SU-DHL-6 (cell line): Measurements from ENCODE around the gene IFITM1.
"Not testable (repeated sequence)": the region's sequence is repeated elsewhere in the genome, so short reads cannot be mapped to it uniquely, and the experiment has no call there.

Experiments
- H2AFZ ChIP-seq: fragments of 200-600 bp; sonication (generic); 2 replicates; pipeline ENCODE4 v1.6.1; 2014; ENCODE audit warnings: low read depth, mild to moderate bottlenecking, moderate library complexity, mixed read lengths, antibody characterized with exemption, low read length; ENCODE audit not compliant: severe bottlenecking
- H3F3A ChIP-seq: fragments of 200-600 bp; shearing (Covaris generic); 2 replicates; pipeline ENCODE4 v1.6.0; 2016; ENCODE audit warnings: antibody characterized with exemption, mild to moderate bottlenecking; ENCODE audit not compliant: insufficient read depth
- H3K27ac ChIP-seq: fragments of 200-600 bp; sonication (generic); 2 replicates; pipeline ENCODE4 v1.5.1; 2016; ENCODE audit warnings: low read depth, mild to moderate bottlenecking, low read length, moderate library complexity, mixed read lengths
- H3K27me3 ChIP-seq: fragments of 200-600 bp; sonication (generic), shearing (Covaris generic); 2 replicates; pipeline ENCODE4 v1.6.0; 2014; ENCODE audit warnings: mild to moderate bottlenecking, low read length
- H3K36me3 ChIP-seq: fragments of 200-600 bp; sonication (generic); 2 replicates; pipeline ENCODE4 v1.6.1; 2014; ENCODE audit warnings: mild to moderate bottlenecking, low read length, mixed read lengths
- H3K4me2 ChIP-seq: fragments of 300-600, 200-600 bp; shearing (Covaris generic), sonication (generic); 2 replicates; pipeline ENCODE4 v1.6.0; 2014; ENCODE audit warnings: low read length, low read depth, mild to moderate bottlenecking; ENCODE audit not compliant: poor library complexity, severe bottlenecking
- H3K4me3 ChIP-seq: fragments of 200-600 bp; sonication (generic); 2 replicates; pipeline ENCODE4 v1.5.1; 2014; ENCODE audit warnings: antibody characterized with exemption, low read length, mild to moderate bottlenecking, mixed read lengths; ENCODE audit not compliant: insufficient read depth, poor library complexity, severe bottlenecking
- H3K79me2 ChIP-seq: fragments of 200-600 bp; sonication (generic); 2 replicates; pipeline ENCODE4 v1.6.1; 2014; ENCODE audit warnings: mild to moderate bottlenecking, low read length, moderate library complexity; ENCODE audit not compliant: insufficient read depth
- H3K9ac ChIP-seq: fragments of 200-600 bp; sonication (generic); 2 replicates; pipeline ENCODE4 v1.7.0; 2014; ENCODE audit warnings: mild to moderate bottlenecking, low read length
- H3K9me2 ChIP-seq: fragments of 200-600 bp; sonication (generic); replicated peaks from 2 replicates; pipeline ENCODE4 v1.6.1; 2014; ENCODE audit warnings: low read length; ENCODE audit not compliant: insufficient read depth
- H3K9me3 ChIP-seq: fragments of 200-600 bp; sonication (generic); 2 replicates; pipeline ENCODE4 v1.6.1; 2014; ENCODE audit warnings: low read length, mixed read lengths; ENCODE audit not compliant: insufficient read depth
- H4K20me1 ChIP-seq: fragments of 200-600 bp; sonication (generic); 2 replicates; pipeline ENCODE4 v1.6.1; 2014; ENCODE audit warnings: low read depth, mild to moderate bottlenecking, antibody characterized with exemption, low read length, moderate library complexity, mixed read lengths
- CTCF ChIP-seq: fragments of 200-600 bp; sonication (generic); IDR thresholded peaks from one replicate; pipeline ENCODE4 v1.5.1; 2017; ENCODE audit warnings: antibody characterized with exemption, mild to moderate bottlenecking, low read length, moderate library complexity; ENCODE audit not compliant: insufficient read depth, poor library complexity, severe bottlenecking
- EZH2phosphoT487 ChIP-seq: fragments of 200-600 bp; sonication (generic), shearing (Covaris generic); conservative IDR thresholded peaks from 2 replicates; pipeline ENCODE4 v1.6.1; 2018; ENCODE audit warnings: mild to moderate bottlenecking, antibody characterized with exemption, low read length, moderate library complexity, mixed read lengths

IFITM1 gene

GRCh38 chr11:332651-333480 lies 19.0 kb downstream of the IFITM1 start:
- Histone ChIP-seq H3F3A (peaks cover 14% of the 10 kb centered on the region; the same call in 1 of the 2 replicates), H3K79me2 (no peaks in the 10 kb centered on the region), H4K20me1 (no peaks in the 10 kb centered on the region), H3K9ac (no peak overlapping the region), H3K27me3 (no peaks in the 10 kb centered on the region), H3K4me3 (no peak overlapping the region), H3K36me3 (no peaks in the 10 kb centered on the region), H3K9me2 (no peaks in the 10 kb centered on the region), H2AFZ (no peak overlapping the region), H3K27ac (no peak overlapping the region), H3K4me2 (no peak overlapping the region), H3K9me3 (no peaks in the 10 kb centered on the region)
- TF ChIP-seq CTCF, result no peak
- TF ChIP-seq EZH2phosphoT487, result no peak

GRCh38 chr11:333616-334263 lies 19.9 kb downstream of the IFITM1 start:
- H3K4me3 ChIP-seq, H3K9me3 ChIP-seq, H4K20me1 ChIP-seq, H3K79me2 ChIP-seq, H3K9ac ChIP-seq, H3K9me2 ChIP-seq, H3K27me3 ChIP-seq, H3K27ac ChIP-seq, H3K4me2 ChIP-seq, H3K36me3 ChIP-seq, H2AFZ ChIP-seq: not testable (repeated sequence)
- peaks cover 11% of the 10 kb centered on the region; the same call in 1 of the 2 replicates for H3F3A ChIP-seq

- no peak overlapping the region for H3K4me2 ChIP-seq
- peaks cover 8% of the 10 kb centered on the region; the same call in 1 of the 2 replicates for H3F3A ChIP-seq
- no peaks in the 10 kb centered on the region for H3K9me2 ChIP-seq
- H3K9me3 ChIP-seq, result no peaks in the 10 kb centered on the region
- H4K20me1 ChIP-seq, result no peaks in the 10 kb centered on the region
- H3K4me3 ChIP-seq, result no peak overlapping the region
- no peaks in the 10 kb centered on the region for H3K36me3 ChIP-seq
- TF ChIP-seq EZH2phosphoT487 (no peak), CTCF (no peak)
- H3K79me2 ChIP-seq, result no peaks in the 10 kb centered on the region
- H3K9ac ChIP-seq, result no peak overlapping the region
- H3K27ac ChIP-seq, result no peak overlapping the region
- no peaks in the 10 kb centered on the region for H3K27me3 ChIP-seq
- H2AFZ ChIP-seq, result no peak overlapping the region
Observed at GRCh38 chr11:334264-334994, 20.6 kb downstream of the IFITM1 start.
